Hematopoietic multipotent progenitor cell treated with erythropoietin and hydrocortisone succinate and interleukin-3 and kit ligand, for 4 days (in vitro differentiated cells): ENCODE results near the gene CLEC4M.
"Not testable (repeated sequence)": the region's sequence is repeated elsewhere in the genome, so short reads cannot be mapped to it uniquely, and the experiment has no call there.

Source experiments
- DNase-seq: peaks from one replicate; pipeline ENCODE4 v3.0.0-alpha.2; 2015

The CLEC4M gene

DNA sequence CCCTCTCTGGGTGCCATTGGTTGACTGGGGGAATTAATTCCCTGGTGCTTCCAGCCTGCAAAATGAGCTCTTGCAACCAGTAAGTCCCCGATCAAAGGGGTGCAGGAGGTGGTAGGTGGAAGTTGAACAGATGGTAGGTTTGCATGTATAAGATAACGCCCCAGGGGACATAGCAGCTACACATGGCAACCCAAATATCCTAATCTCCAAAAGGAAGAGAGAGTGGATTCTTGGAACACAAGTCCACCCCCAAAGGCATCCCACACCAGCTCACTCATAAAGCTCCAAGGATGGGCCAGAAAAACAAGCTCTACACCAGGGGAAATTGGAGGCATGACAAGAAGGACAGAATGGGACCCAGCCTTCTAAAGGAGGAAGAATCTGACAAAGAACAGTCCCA, 20.5 kb upstream of the CLEC4M start:
- DNase-seq: no peak

DNA sequence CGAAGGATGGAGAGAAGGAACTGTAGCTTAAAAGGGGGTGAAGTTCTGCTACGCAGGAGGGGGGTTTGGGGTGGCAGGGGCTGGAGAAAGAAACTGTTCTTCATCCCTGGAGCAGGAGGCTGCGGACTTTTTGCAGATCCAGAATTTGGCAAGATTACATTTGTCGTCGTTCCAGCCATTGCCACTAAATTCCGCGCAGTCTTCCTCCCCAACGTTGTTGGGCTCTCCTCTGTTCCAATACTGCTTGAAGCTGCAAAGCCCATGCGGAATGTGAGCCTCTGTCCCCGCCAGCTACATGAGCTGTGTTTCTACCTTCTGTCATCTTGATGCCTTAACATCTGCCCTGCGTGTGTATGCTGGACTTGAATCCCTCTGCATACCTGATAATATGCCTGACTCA, 20.1 kb upstream of the CLEC4M start:
- DNase-seq: no peak

- DNase-seq: no peak
These were observed 19.6 kb upstream of the CLEC4M start for GRCh38 chr19:7743425-7743841.

GRCh38 chr19:7744199-7744786, 18.8 kb upstream of the CLEC4M start:
- no peak for DNase-seq

DNA sequence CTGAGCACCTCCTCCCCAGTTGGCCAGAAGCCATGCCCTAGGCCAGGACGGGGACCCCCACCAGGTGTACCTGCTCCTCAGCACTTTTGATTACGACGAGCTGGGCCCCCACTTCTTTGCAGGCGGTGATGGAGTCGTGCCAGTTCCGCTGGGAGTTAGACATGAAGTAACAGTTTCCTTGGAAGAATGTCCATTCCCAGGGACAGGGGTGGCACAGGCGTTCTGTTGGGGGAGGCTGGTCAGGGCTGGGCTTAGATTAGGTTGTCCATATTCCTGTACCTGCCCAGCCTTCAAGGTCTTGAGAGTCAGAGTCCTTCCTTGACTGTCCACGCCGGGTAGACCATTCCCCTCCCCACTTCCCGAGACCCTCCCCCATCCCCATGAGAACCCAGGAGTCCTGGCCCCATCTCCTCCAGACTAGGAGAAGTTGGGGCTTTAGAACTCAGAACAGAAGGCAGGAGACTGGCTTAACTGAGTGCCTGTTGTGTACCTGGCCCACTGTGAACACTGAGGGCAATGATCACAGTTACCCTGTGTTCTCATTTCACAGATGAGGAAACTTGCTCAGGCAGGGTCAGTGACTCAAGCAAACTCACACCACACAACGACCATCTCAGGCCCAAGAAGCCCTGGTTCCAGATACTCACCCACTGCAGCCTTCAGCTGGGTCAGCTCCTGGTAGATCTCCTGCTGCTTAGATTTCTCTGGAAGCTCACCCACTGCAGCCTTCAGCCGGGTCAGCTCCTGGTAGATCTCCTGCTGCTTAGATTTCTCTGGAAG, 18.0 kb upstream of the CLEC4M start:
- no peak for DNase-seq

- DNase-seq: not testable (repeated sequence)
These were observed 16.7 kb upstream of the CLEC4M start for GRCh38 chr19:7746306-7746705.

GRCh38 chr19:7746903-7747884, 15.8 kb upstream of the CLEC4M start, which contains the start of gene CD209:
Gene CD209, minus strand, starts transcription at chr19:7747534. Its CDS starts 23 bp downstream, at chr19:7747511.
- DNase-seq: no peak

DNA sequence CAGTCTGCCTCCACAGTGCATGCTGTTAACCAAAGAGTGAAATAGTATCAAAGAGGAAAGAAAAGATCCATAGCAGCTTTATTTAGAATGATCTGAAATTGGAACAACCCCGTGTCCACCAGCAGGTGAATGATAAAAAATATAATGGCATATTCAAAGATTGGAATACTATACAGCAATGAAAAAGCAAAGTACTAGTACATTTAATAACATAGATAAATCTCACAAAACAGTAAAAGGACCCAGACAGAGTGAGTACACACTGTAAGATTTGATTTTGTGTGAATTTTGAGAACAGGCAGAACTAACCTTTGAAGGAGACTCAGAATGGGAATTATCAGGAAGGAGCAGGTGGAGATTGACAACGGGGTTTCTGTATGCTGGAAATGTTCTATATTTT, 14.9 kb upstream of the CLEC4M start:
- no peak for DNase-seq

GRCh38 chr19:7748756-7749155, 14.3 kb upstream of the CLEC4M start:
- peak; percentile 41 for DNase-seq

GRCh38 chr19:7751157-7751783, 11.8 kb upstream of the CLEC4M start:
- DNase-seq: no peak

GRCh38 chr19:7756258-7756657, 6.8 kb upstream of the CLEC4M start:
- DNase-seq: no peak

DNA sequence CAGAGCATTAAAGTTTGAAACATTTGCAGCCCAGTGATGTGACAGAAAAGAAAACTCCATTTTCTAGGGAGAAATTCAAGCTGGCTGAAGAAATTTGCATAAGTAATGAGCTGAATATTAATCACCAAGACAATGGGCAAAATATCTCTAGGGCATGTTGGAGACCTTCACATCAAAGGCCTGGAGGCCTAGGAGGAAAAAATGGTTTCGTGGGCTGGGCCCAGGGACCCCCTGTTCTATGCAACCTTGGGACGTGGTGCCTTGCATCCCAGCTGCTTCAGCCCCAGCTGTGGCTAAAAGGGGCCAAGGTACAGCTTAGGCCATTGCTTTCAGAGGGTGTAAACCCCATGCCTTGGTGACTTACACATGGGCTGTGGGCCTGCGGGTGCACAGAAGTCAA, 5.7 kb upstream of the CLEC4M start:
- DNase-seq: no peak

- DNase-seq: no peak
These were observed 3.9 kb upstream of the CLEC4M start for GRCh38 chr19:7759156-7759555.

DNA sequence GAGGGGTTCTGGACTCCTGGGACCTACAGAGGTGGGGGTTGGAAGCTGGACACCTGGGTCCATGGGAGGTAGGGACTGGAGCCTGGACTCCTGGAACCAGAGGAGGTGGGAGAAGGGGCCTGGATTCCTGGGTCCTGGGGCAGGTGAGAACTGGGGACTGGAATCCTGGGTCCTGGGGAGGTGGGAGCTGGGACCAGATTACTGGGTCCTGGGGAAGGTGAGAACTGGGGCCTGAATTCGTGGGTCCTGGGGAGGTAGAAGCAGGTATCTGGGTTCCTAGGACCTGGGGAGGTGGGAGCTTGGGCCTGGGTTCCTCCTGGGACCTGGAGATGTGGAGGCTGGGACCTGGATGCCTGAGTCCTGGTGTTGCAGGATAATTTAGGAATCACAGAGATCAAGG, 653 bp downstream of the CLEC4M start:
- DNase-seq: no peak

DNA sequence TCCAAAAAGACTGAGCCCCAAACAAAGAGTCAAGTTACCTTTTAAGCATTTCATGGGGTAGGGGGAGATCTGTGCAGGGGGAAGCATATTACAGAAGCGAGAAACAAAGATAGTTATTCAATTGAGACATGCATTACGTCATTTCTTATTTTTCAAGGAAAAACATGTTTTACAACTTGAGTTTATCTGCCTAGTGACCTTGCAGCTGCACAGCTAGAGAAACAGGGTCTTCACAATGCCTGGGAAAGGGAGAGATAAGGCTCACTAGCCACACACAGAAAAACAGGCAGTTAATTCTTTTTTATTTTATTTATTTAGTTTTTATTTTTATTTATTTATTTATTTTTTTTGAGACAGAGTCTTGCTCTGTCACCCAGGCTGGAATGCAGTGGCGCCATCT, 1.1 kb downstream of the CLEC4M start:
- not testable (repeated sequence) for DNase-seq

DNA sequence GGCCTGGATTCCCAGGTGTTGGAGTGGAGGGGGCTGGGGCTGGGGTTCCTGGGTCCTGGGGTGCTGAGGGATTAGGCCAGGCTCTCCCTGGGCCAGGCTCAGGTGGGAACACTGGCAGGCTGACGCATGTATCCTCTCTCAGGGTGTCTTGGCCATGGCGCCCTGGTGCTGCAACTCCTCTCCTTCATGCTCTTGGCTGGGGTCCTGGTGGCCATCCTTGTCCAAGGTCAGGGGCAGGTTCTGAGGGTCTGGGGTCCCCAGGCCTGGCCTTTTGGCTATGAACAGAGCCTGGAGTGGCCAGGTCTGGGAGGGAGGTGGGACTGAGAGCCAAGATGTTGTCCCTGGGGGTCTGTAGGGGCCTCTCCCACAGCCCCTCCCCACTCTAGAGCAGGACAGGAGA, 2.0 kb downstream of the CLEC4M start:
- not testable (repeated sequence) for DNase-seq

DNA sequence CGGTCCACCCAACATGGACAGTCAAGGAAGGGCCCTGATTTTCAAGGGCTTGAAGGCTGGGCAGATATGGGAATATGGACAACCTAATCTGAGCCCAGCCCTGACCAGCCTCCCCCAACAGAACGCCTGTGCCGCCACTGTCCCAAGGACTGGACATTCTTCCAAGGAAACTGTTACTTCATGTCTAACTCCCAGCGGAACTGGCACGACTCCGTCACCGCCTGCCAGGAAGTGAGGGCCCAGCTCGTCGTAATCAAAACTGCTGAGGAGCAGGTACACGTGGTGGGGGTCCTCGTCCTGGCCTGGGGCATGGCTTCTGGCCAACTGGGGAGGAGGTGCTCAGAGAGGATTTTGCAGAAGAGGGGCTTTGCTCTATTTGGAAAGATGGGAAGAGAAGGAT, 3.5 kb downstream of the CLEC4M start:
- no peak for DNase-seq

DNA sequence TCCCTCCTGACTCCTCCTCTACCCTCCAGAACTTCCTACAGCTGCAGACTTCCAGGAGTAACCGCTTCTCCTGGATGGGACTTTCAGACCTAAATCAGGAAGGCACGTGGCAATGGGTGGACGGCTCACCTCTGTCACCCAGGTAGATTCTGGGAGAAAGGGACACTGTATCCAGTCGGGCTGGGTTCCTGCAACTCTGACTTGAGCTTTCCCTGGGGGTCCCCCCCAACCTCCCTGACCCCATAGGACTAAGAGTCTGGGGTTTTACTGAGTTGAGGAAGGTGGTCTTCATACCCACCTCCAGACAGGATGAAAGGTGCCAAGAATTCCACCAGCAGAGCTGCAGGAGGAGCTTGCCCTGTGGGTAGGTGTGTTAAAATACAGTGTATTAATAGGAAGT, 4.4 kb downstream of the CLEC4M start:
- no peak for DNase-seq

- DNase-seq: no peak
These were observed 6.1 kb downstream of the CLEC4M start for GRCh38 chr19:7769171-7769570.

DNA sequence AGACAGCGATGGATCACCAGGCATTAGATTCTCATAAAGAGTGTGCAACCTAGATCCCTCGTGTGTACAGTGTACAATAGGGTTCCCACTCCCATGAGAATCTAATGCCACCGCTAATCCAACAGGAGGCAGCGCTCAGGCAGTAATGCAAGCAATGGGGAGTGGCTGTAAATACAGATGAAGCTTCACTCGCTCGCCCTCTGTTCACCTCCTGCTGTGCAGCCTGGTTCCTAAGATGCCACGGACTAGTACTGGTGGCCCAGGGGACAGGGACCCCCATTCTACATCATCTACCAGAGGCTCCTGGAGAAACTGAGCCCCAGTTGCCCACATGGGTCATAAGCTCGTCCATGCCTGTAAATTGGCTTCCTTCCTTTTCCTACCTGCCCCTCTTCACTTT, 8.0 kb downstream of the CLEC4M start:
- DNase-seq: no peak

DNA sequence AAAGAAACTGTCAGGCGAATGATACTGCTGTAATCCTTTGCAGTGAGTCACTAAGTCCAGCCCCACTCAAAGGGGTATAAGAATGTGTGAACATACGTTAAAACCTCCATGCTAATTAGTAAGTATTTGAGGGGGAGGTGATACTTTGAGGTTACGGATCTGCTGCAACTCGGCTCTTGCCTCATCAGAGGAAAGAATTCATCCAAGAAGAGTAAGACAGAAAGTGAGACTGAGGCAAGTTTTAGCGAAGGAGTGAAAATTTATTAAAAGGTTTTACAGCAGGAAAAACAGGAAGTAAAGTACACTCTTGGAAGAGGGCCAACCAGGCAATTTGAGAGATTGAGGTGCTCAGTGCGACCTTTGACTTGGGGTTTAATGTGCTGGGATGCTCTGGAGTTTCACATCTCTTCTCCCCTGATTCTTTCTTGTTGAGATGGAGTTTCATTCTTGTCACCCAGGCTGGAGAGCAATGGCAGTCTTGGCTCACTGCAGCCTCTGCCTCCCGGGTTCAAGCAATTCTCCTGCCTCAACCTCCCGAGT, 9.8 kb downstream of the CLEC4M start:
- DNase-seq: peak; percentile 66

DNA sequence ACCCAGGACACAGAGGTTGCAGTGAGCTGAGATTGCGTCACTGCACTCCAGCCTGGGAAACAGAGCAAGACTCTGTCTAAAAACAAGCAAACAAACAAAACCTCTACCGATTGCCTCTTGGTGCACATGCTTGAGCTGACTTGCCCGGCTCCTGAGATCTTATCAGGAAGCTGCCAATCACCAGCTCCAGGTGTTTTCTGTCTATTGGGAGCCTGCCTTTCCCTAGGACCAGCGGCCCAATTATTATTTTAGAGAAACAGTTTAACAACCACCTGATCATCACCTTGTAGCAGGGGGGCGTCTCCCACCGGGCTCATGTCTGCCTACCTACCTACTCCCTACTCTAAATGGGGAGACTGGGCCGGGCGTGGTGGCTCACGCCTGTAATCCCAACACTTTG, 10.8 kb downstream of the CLEC4M start:
- no peak for DNase-seq

GRCh38 chr19:7775761-7776160, 12.7 kb downstream of the CLEC4M start:
- no peak for DNase-seq
